HEK293 (cell line): Measurements from ENCODE around the gene CCNY.

Source experiments
- ATF2 ChIP-seq: fragments of 450-650 bp; formaldehyde crosslinking; IDR thresholded peaks from 2 replicates; pipeline ENCODE4 v1.5.1; 2016; ENCODE audit warnings: missing biosample characterization, missing genetic modification characterization, low read depth
- CTCF ChIP-seq: fragments of 450-650 bp; formaldehyde crosslinking; IDR thresholded peaks from 2 replicates; pipeline ENCODE4 v1.5.1; 2016; ENCODE audit warnings: missing biosample characterization, missing genetic modification characterization
- GFI1B ChIP-seq: fragments of 450-650 bp; formaldehyde crosslinking; IDR thresholded peaks from 2 replicates; pipeline ENCODE4 v1.5.1; 2016; ENCODE audit warnings: missing biosample characterization, missing genetic modification characterization
- KLF10 ChIP-seq: fragments of 450-650 bp; IDR thresholded peaks from 2 replicates; pipeline ENCODE4 v1.5.1; 2018; ENCODE audit warnings: missing biosample characterization, mild to moderate bottlenecking, missing genetic modification characterization
- PRDM1 ChIP-seq: fragments of 450-650 bp; formaldehyde crosslinking; IDR thresholded peaks from 2 replicates; pipeline ENCODE4; 2016; ENCODE audit warnings: missing biosample characterization, missing genetic modification characterization
- SP2 ChIP-seq: fragments of 450-650 bp; formaldehyde crosslinking; IDR thresholded peaks from 2 replicates; pipeline ENCODE4 v1.5.1; 2016; ENCODE audit warnings: missing biosample characterization, missing genetic modification characterization
- ZBTB7A ChIP-seq: fragments of 450-650 bp; formaldehyde crosslinking; IDR thresholded peaks from 2 replicates; pipeline ENCODE4 v1.5.1; 2016; ENCODE audit warnings: low read depth, missing biosample characterization, missing genetic modification characterization
- ZNF24 ChIP-seq: fragments of 450-650 bp; formaldehyde crosslinking; IDR thresholded peaks from 2 replicates; pipeline ENCODE4 v1.5.1; 2016; ENCODE audit warnings: missing biosample characterization, missing genetic modification characterization
- ZNF391 ChIP-seq: fragments of 450-650 bp; formaldehyde crosslinking; IDR thresholded peaks from 2 replicates; pipeline ENCODE4 v1.5.1; 2016; ENCODE audit warnings: low read depth, missing biosample characterization, missing genetic modification characterization, borderline replicate concordance
- ZNF704 ChIP-seq: fragments of 450-650 bp; formaldehyde crosslinking; IDR thresholded peaks from 2 replicates; pipeline ENCODE4 v1.5.1; 2016; ENCODE audit warnings: missing biosample characterization, missing genetic modification characterization

- TF ChIP-seq ZNF704 (tag by site-specific recombination) (no peak), CTCF (no peak), ZNF391 (tag by site-specific recombination) (no peak), PRDM1 (tag by site-specific recombination) (no peak), SP2 (tag by site-specific recombination) (no peak), ATF2 (tag by site-specific recombination) (no peak), ZNF24 (no peak), ZBTB7A (no peak), KLF10 (tag by site-specific recombination) (no peak), GFI1B (tag by site-specific recombination) (no peak)
Measured at GRCh38 chr10:35526746-35527145, 190.4 kb downstream of the CCNY start.
